ENCODE data around the gene OR2F1.

DNA sequence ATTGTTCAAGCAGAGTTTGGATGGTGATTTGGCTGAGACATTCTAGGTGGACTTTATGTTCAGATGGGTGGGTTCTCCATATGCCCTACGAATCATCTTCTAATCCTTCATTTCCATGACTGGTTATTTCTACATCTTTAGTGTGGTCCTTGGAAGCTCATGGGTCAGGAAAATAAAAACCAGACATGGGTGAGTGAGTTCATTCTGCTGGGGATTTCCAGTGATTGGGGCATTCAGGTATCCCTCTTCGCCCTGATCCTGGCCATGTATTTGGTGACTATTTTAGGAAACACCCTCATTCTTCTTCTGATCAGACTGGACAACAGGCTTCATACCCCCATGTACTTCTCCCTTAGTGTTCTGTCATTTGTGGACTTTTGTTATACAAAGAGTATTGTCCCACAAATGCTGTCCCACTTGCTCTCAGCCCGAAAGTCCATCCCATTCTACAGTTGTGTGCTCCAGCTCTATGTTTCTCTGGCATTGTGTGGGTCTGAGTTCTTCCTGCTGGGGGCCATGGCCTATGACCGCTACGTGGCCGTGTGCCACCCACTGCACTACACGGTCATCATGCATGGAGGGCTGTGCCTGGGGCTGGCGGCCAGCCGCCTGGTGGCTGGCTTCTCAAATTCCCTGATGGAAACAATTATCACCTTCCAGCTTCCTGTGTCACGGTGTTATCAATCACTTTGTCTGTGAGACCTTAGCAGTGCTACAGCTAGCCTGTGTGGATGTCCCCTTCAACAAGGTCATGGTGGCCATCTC is 26.3 kb downstream of the OR2F1 start:
- TF ChIP-seq, protein P1, sequence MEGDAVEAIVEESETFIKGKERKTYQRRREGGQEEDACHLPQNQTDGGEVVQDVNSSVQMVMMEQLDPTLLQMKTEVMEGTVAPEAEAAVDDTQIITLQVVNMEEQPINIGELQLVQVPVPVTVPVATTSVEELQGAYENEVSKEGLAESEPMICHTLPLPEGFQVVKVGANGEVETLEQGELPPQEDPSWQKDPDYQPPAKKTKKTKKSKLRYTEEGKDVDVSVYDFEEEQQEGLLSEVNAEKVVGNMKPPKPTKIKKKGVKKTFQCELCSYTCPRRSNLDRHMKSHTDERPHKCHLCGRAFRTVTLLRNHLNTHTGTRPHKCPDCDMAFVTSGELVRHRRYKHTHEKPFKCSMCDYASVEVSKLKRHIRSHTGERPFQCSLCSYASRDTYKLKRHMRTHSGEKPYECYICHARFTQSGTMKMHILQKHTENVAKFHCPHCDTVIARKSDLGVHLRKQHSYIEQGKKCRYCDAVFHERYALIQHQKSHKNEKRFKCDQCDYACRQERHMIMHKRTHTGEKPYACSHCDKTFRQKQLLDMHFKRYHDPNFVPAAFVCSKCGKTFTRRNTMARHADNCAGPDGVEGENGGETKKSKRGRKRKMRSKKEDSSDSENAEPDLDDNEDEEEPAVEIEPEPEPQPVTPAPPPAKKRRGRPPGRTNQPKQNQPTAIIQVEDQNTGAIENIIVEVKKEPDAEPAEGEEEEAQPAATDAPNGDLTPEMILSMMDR (IDR thresholded peaks at IDR 0.05): no peak
- TF ChIP-seq POLR2AphosphoS5 (IDR thresholded peaks at IDR 0.05) (no peak), EP300 (IDR thresholded peaks at IDR 0.05) (no peak)
